Activated T-cell treated with anti-CD3 and anti-CD28 coated beads, Interleukin-2, amount 50 U/mL, for 48 hours (primary cell): ENCODE data around the gene KCNIP1.

Experiments used
- DNase-seq, 2 experiments: peaks; one replicate each; pipeline ENCODE4 v3.0.0-alpha.2; 2020

The KCNIP1 gene

DNA sequence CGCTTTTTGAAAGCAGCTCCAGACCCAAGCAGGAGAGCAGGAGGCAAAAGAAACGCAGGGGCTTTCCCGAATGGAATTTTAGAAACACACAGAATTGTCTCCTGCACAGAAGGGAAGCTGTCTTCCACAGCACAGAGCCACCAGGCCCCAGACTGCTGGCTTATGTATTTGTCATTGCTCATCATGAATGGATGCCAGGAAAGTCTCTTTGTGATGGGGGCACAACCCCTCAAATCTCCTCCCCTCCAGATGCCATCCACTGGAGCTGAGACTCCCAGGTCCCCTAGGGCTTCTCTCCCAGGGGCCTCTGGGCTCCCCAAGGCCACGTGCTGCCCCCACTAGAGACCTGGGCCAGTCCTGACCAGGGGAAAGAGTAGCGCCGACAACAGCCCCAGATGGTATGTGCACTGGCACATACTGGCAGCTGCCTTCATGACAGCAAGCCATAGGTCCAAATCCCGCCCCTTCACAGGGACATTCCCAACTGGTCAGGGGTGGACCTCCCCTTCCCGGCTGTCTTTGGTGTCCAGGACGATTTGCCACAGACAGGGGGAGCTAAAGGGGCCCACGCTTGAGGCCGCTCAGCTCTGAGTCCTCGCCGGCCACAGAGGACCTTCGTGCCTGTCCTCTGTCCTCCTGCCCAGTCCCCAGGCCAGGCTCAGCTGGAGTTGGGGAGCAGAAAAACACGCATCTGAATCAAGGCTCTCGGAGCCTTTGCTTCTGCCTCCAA is 127.8 kb downstream of the KCNIP1 start:
- no peak for DNase-seq

DNA sequence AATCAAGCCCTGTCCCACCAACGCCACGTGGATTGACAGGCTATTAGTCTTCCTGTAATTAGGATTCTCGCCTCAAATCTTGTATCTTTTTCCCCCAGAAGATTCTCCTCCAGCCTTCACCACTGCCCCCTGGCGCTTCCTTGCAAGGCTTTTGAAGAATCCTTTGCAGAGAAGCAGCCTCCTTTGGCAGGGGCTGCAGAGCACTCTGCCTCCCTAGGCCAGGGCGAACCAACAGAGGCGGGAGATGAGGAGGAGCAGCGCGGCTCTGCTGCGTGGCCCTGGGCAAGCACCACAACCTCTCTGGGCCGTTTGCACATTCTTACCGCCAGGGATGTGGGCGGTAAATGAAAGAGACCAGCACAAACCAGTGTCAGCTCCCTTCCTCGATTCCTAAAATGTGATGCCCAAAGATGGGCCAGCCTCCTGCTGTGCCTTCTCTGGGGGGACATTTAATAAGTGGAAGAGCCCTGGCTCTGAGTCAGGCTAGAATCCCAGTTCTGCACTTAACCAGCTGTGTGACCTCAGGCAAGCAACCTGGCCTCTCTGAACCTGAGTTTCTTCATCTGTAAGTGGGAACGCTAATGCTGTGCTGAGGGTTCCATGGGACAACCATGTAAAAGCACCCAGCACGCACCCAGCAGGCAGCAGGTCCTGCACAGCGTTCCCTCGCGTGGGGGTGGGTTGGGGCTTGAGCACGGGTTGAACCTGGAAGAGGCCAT is 128.6 kb downstream of the KCNIP1 start:
- peak in 1 of 2 experiments; percentile 23 for DNase-seq

DNA sequence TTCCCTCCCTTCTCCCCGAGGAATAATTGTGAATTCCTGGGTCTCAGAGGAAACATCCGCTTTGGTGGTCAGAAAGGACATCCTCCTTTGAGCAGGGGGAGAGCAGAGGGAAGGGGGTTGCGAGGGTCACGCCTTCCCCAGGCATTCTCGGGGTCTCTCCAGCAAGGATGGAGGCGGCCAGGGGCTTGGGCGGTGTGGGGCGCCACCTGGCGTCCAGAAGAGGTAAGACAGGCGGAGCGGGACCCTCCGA is 129.1 kb downstream of the KCNIP1 start:
- DNase-seq: peak; percentile 77 to 80

DNA sequence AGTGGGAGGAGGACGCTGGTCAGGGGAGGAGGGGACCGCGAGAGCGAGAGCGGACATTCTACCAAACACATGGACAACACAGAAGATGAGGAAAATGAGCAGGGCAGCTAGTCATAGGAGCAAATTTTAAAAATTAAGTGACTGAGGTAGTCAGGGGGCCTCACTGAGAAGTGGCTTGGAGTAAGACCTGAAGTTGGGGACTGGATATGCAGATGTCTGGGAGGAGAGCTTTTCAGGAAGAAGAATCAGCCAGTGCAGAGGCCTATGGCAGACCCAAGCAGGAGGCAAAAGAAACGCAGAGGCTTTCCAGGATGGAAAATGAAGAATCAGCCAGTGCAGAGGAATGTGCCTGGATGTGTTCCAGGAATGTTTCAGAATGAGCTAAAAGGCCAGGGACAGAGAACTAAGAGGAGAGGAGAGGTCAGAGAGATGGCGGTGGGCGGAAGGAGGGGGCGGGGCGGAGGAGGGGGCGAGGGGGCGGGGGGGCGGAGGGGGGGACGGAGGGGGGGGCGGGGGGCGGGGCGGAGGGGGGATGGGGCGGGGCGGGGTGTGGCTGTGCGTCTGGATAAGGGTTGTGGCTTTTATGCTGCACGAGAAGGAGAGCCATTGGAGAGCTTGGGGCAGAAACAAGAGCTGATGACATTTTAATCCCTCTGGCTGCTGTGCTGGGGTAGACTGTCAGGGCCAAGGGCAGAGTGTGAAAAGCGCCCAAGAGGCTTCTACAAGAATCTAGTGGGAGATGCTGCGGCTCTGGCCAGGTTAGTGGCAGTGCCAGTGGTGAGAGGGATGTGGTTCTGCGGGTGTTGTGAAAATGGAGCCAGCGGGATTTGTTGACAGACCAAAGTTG is 129.6 kb downstream of the KCNIP1 start:
- DNase-seq: peak in 1 of 2 experiments; percentile 25

DNA sequence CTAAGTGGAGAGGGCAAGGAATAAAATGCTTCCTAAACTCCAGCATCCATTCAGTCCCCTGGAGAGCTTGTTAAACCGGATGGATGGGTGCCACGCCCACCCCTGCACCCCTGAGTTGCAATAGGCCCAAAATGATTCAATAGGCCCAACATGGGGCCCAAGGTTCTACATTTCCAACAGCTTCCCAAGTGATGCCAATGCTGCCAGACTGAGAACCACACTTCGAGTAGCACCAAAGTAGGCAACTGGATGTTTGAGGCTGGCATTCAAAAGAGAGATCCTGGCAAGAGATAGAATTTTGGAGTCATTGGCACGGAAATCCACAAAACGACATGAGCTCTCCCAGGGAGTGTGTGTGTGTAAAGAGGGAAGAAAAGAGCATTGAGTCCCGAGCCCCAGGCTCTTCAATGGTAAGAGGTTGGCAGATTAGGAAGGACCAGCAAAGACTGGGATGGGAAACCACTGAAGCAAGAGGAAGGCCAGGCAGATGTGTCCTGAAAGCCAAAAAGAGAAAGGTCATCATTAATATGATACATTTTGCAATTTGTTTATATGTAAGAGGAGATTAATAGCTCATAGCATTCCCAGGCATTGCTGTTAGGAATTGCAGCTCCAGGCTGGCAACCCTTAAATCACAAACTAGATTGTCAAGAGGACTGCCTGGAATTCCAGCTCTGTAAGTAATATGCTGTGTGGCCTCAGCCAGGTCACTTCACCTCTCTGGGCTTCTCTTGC is 130.6 kb downstream of the KCNIP1 start:
- no peak for DNase-seq

DNA sequence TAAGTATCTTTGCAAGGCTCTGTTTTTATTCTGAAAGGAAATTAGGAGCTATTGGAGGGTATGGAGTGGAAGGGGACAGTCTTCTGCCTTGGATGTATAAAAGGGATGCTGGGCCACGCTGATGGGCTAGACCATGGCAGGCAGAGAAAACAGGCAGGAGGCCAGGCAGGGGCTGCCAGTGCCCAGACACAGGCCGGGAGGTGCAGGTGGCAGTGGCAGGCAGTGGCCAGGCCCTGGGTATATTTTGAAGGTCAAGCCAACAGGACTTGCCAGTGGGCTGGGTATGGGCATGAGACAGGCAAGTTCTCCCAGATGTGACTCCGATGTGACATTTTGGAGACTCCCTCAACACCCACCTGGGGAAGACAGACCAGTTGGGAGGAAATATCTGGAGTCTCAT is 131.9 kb downstream of the KCNIP1 start:
- DNase-seq: no peak

DNA sequence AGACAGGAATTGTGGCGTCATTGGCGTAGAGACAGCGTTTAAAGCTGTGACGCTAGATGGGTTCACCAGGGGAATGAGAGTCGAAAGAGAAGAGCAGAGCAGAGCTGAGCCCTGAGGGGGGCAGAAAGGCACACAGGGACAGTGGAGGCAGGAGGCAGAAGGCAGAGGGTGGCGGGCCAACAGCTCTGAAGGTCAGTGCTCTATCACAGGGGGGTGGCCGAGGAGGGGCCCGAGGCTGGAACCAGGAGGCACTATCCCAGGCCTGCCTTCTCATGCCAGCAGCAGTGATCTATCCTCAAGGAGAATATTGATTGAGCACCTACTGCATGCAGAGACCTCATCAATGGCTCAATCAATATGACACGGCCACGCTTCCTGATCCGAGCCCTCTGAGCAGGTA is 132.4 kb downstream of the KCNIP1 start:
- DNase-seq: no peak

DNA sequence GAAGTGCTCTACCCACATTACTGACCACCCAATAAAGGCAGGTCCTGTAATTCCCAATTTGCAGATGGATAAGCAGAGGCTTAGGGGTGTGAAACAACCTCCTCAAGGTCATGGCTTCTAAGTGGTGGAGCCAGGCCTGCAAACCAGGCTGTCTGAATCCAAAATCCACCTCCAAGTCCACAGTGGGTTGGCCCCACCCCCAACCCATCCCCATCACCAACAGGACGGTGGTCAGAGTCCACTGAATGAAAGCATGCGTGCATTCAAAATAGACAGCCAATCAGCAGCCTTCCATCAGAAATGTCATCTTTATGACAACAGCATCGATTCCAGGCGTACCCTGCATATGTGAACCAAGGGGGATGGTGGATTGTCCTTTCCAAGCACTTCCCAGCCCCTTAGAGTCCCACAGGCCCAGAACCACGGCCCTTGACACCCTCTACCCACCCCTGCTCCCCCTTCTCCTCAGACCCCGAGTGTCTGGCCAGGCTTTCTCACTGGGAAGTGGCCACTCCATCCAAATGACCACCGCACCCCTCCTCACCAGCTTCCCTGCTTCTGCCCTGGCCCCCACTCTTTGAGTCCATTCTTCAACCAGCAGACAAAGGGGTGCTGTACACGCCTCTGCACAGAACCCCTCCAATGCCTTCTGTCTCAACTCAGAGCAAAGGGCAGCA is 133.1 kb downstream of the KCNIP1 start:
- DNase-seq: no peak

DNA sequence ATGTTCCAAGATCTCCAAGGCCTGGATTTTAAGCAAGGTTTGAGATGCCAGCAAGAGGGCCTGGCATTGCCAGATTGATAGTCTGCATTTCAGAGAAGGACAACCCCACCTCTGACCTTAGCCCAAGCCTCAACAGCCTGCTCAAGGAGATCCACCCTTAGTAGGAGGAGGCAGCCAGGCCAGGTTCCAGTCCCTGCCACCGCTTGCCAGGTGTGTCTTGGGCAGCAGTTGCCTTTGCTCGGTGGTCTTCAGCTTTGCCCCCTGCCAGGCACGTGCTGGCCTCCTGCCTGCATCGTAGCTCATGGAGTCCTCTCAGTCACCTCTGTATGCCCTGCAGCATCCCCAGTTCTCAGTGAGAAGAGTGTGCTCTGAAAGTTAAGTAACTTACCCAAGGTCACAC is 134.2 kb downstream of the KCNIP1 start:
- no peak for DNase-seq

DNA sequence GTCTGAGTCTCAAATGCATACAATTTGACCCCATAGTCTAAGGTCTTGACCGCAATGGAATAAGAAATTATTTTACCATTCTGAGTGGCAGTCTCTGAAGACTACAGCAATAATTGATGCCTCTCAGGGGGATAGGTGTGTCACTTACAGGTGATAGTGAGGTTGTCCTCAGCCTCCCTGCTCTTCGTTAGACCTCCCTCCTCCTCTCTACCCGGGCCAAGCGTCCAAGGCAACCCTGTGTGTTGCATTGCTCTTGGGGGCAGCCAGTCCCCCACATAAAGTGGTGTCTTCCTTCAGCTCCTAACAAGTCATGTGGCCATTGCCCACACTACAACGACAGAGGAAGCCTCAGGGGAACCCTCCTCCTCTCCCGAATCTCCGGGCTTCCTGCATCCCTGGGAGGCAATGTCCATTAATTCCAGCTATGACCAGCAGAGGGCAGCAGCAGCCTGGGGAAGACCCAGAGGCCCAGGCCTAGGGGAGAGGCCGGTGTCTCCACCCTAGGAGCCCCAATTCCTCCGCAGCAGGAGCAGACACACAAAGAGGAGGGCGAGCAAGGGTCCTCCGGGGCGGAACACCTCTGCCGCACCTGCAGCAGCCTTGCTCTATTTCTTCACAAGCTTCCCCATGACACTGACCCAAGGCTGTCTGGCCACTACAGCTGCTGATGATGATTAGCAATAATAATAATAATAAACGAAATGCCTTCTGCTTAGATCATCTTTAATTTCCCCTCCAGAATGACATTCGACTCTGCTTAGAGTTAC is 134.8 kb downstream of the KCNIP1 start:
- DNase-seq: peak; percentile 83 to 85

DNA sequence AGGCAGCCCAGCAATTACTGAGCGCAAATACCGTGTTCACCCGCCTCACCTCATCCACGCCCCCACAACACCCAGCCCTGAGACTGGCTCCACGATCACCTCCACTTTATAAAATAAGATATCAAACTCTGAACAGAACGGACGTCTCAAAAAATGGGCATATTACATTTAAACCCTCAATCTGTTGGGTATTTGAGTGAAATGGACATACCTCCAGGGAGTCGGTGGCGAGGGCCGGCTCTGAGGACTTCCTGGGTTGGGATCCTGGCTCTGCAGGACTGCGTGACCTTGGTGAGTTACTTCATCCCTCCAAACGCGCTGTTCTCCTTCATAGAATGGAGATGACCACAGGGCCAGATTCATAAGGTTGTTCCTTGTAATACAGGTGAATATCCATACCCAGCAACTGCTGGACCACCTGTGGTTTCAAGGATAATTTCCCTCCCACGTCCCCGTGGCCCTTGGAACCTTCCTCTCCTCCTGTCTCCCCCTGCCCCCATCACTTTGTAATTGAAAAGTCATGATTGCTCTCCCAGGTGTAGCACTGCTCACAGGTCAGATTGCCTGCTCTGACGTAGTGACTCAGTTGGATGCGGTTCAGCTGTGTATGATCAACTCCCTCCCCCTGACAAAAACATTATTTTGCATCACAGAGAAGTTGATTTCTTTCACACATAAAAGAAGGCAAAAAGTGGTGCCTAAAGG is 135.6 kb downstream of the KCNIP1 start:
- no peak for DNase-seq

DNA sequence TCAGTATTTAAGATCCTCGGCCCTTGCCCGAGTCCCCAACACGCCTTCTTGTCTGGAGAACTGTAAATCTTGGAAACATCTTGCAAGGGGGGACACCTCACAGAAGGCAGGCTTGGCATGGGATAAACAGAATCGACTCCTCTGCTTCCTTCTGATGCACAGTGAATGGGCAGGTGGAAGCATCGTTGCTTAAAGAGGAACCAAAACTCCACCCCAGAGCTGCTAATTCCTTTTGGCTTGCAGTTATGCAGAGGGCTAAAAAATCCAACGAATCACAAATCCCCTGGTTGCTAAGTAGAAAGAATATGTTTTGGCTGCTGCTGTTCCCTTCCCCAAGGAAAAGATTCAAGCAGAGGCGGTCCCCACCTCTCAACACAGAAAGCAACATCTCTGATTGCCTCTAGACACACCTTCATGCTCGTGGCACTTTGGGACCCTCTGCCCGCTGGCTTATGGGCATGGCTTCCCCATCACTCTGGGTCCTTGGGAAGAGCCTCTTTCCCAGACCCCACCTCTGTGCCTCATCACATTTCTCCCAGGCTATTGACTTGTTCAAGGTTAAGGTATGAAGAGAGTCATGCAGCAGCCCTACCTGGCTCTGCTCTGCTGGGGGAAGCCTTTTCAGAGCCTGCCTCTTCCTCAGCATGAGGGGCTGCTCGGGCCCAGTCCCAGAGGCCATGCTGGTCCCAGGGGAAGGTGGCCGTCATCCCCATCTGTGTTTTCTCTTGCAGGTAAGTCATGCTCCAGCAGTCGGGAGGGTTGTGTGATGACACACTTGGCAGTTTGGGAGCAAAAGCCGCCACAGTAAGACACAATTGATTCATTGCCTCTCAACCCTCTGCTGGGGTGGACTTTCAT is 137.1 kb downstream of the KCNIP1 start:
- DNase-seq: no peak

DNA sequence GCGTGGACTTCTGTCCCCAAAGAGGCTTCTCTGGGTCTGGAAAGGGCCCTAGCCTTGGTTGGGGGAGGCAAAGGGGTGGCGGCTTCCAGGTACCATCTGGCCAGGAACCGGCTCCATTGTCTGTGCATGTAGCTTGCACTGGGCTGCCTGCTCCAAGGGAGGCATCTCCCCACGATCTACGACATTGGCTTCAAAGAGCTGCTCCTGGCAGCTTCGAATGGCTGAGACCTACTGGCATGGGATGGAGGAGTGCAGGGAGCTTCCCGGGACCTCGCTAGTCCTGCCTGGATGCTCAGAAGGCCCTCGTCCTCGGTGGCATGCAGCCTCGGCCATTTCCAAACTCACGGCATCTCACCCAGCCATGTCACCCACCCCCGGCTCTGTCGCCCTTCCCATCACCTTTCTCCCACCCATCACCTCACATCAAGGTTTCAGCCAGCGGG is 137.8 kb downstream of the KCNIP1 start:
- peak in 1 of 2 experiments; percentile 7 for DNase-seq

DNA sequence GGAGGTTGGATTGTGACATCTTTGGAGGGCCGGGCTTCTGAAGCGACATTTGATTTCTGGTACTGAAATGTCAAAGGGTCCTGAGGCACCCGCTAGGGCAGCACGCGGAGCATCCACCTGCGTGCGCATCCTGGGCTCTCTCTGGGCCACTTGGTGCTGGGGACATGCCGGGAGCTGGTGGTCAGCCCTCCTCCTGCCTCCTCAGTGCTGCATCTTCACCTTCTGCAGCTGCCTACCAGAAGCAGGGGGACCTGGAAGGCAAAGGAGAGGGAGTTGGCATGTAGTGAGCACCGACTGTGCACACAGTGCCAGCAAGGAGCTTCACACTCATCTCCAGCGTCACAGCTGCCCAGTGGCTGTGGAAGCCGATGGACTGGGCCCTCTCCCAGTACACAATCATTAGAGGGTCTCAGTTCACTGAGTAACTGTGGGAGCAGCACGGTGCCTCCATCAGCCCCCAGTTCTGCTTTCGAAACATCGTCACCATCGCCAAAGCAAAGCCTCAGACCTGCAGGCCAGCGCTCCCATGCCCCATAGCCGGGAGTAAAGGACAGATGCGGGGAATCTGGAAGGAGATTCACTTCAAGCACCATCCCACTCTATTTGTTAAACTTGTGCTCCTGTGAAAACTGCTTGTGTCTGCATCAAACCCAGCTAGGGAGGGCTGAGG is 138.4 kb downstream of the KCNIP1 start:
- DNase-seq: peak in 1 of 2 experiments; percentile 7

DNA sequence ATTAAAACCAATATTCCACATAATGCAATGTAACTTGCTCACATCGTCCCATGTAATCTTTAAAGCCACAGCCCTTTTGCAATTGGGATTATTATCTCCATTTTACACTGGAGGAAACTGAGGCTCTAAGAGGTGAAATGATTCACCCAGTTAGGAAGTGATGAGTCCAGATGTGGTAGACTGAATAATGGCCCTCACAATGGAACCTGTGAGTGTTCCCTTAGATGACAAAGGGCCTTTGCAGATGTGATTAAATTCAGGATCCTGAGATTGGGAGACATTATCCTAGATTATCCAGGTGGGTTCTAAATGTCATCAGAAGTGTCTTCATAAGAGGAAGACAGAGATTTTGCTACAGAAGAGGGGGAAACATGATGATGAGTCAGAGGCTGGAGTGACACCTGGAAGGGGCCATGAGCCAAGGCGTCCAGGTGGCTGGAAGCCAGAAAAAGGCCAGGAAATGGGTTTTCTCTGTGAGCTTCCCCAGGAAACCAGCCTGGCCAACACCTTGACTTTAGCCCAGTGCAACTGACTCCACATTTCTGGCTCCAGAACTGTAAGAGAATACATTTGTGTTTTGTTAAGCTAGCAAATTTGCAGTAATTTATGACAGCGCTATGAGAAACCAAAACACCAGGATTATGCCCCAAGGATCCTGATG is 139.1 kb downstream of the KCNIP1 start:
- no peak for DNase-seq

DNA sequence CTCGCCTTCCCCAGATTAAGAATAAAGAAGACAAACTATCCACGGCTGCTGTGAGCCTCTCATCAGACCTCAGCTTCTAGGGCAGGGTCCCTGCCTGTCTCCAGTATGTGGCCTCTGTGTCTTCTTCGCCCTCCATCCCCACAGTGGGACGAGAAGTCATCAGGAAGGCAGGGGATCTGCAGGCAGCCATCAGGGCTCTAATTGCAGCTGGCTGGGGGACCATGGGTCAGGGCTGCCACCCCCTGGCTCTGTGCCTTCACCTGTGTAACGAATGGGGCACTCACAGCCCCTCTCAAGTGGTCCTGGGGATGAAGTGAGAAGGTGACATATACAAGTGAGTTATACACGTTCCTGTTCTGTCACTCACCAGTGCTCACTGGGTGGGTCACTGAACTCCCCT is 139.8 kb downstream of the KCNIP1 start:
- DNase-seq: no peak

DNA sequence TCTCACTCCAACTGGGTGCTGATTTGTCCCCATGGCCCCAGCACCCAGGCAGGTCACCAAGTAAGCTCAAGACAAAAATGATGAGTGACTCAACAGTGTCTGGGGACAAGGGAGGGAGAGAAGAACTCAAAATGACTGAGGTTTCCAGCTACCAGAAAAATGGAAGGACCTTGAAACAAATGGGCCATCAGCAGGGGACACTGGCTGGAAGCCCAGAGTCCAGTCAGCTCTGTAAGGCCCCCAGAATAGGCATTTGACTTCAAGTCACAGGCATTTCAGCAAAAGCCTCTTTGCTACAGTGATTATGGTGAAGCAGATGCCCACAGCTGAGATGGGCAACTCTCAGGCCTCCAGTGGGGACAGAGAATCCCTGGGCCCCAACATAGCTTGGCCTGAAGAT is 140.7 kb downstream of the KCNIP1 start:
- peak in 1 of 2 experiments; percentile 2 for DNase-seq

DNA sequence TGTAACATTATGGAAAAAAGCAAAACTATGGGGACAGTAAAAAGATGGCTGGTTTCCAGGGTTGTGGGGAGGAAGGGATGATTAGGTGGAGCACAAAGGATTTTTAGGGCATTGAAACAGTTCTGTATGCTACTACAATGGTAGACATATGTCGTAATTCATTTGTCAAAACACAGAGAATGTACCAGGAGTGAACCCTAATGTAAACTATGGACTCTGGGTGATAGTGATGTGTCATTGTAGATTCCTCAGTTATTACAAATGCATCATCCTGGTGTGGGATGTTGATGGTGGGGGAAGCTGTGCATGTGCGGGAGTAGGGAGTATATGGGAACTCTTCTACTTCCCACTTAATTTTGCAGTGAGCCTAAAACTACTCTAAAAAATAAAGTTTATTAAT is 144.7 kb downstream of the KCNIP1 start:
- DNase-seq: no peak

DNA sequence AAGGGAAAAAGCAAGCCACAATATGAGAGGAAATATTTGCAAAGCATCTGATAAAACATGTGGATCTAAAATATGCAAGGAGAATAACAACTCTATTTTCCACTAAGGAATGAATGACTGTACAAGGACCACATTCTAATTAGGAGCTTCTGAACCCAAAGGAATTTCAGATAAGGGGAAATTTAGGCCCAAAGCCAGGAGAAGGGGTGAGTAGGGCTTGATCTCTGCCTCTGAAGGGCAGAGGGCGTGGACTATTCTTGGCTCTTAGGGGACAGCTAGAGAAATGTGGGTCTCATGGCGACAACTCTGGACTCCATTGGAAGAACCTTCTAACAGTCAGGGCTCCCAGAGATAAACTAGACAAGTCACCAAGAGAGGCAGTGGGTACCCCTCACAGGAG is 147.0 kb downstream of the KCNIP1 start:
- DNase-seq: no peak
